SHP77 treated with DMSO at 0.1 percent for 48 hours (cell line): ENCODE measurements around the gene SLC25A15.
"Not testable (repeated sequence)": the region's sequence is repeated elsewhere in the genome, so short reads cannot be mapped to it uniquely, and the experiment has no call there.

Source experiments
- DNase-seq: peaks from one replicate; lab custom pipeline; 2025; lab: John Stamatoyannopoulos, UW

Gene SLC25A15

DNA sequence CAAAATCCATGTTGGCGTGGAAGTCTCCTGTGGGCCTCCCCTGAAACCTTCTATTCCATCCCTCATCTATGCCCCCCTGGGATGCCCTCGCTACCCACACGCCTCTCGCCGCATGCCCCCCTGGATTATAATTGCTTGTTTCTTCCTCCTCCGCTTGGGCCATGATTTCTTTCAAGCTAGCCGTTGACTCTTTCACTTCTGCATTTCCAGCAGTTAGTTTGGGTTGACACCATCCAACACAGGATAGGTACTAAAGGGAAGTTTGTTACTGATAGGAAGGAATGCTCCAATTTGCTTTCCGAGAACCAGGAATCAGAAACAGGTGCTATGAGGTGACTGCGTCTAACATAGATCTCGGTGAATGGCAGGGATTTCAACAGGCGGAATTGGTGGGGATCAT lies 7.7 kb upstream of the SLC25A15 start:
- no peak for DNase-seq

DNA sequence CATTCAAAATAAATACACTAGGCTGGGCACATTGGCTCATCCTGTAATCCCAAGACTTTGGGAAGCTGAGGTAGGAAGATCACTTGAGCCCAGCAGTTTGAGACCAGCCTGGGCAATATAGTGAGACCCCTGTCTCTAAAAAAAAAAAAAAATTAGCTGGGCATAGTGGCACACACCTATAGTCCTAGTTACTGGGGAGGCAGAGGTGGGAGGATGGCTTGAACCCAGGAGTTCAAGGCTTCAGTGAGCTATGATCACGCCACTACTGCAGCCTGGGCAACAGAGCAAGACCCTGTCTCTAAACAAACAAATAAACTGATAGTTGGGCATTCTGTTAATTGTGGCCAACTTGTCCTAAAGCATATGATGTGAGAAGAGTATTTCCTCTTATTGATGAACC lies 6.4 kb upstream of the SLC25A15 start:
- DNase-seq, result not testable (repeated sequence)

DNA sequence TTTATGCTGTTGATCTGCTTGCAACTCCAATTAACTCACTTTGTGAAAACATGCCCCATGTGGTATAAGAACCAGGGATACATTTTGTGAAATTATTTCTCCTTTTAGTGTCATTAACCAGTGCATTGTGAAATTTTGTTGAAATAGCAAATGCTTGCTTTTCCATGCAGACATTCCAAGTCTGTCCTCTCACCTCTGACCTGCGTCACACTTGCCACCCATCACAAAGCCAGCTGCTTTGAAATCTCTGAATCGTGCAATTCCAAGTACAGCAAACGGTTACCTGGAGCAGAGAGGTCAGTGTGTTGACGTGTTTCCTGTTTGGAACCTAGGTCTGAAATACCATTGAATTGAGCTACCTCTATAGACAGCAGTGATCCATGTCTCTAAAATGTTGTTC lies 4.9 kb upstream of the SLC25A15 start:
- DNase-seq, result no peak

DNA sequence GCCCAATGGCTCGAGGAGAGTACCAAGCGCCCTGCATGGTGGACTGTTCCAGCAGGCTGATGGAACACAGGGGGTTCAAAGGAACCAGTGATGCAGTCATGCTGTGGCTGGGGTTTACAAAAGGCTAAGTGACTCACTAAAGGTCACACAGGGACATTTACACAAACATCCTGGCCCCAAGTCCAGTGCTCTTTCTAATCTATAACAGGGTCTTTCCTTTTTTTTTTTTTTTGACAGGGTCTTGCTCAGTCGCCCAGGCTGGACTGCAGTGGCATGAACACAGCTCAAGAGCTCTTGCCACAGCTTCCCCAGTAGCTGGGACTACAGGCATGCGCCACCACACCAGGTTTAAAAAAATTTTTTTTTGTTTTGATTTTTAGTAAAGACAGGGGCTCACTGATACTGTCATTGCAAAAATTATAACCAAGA lies 2.8 kb upstream of the SLC25A15 start:
- no peak for DNase-seq

DNA sequence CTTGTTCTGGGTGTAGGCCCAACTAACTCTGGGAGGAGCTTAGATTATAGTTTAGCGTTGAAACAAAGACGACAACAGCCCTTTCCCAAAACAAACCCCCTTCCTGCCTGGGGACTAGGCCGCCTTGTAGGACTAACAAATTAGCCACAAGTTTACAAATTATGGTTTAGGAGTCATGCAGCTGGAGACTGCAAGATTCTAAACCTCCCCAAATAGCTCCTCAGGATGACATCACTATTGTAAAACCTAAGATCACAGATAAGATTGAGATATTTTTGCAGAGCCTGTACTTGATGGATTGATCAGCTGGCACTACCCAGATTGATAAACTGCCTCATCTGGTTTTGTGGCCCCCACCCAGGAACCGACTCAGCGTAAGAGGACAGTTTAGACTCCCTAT lies 2.3 kb upstream of the SLC25A15 start:
- DNase-seq, result no peak

DNA sequence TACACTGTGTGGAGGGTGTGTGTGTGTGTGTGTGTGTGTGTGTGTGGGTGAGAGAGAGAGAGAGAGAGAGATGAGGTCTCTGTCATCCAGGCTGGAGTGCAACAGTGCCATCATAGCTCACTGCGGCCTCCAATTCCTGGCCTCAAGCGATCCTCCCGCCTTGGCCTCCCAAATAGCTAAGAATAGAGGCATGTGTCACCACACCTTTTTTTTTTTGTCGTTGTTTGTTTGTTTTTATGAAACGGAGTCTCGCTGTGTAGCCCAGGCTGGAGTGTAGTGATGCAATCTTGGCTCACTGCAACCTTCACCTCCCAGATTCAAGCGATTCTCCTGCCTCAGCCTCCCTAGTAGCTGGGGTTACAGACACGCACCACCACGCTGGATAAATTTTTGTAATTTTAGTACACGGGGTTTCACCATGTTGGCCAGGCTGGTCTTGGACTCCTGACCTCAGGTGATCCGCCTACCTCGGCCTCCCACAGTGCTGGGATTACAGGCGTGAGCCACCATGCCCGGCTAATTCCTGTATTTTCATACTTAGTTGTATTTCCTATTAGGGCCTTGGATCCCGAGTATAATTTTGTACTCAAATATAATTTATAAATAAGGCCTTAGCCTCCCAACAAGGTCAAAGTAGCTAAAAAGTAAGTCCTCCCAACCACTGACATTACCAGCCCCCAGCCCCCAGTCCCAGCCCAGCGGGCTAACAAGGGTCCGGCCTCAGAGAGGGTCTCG lies 704 bp upstream of the SLC25A15 start:
- not testable (repeated sequence) for DNase-seq

DNA sequence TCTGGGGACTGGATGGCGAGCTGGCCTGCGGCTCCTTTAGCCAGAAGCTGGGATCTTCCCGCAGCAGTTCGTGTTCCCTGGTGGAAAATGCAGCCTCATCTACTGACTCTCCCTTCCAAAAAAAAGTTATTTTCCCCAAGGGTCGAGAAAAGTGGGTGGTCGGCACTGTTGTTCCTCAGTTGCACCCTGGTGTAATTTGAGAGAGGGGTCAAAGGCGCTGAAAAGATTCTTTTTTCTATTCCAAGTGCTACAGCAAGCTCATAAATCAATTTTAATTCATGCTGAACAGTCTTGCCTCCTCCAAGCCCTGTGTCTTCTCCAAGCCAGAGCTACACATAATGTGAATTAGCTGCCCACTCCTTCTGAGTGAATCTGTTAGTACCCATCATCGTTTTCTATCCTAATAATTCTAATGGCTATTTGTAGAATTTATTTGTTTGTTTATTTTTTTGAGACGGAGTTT lies 774 bp downstream of the SLC25A15 start:
- no peak for DNase-seq

DNA sequence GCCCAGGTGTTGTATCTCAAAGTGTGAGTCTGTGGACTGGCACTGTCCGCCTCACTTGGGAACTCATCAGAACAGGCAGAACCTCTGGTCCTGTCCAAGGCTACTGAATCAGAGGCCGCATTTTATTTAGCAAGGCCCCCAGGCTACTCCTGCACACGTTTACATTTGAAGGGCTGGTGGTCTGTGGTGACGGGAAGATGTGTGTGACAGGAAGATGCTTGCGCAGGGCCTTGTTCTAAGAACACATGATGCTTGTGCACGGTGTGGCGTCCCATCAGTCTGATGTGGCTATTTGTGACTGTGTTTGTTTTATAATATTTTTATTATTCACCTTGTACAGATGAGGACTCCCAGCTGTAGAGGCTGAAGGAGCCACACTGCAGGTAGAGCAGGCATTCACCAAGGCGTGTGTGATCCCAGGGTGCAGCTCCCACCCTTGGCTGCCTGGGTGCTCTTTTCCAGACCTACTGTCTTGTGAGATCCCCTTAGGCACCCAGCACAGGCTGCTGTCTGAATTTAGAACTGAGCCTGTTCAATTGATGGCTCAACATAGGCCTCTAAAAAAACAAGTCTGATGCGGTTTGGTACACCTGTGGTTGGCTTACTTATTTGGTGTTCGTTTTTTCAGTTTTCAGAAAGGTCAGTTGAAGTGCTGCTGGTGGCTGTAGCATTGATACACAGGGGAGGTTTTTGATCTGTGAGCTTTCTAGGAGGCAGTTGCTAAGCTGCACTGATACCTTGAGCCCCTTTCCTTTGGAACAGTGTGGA lies 3.1 kb downstream of the SLC25A15 start:
- DNase-seq, result no peak

DNA sequence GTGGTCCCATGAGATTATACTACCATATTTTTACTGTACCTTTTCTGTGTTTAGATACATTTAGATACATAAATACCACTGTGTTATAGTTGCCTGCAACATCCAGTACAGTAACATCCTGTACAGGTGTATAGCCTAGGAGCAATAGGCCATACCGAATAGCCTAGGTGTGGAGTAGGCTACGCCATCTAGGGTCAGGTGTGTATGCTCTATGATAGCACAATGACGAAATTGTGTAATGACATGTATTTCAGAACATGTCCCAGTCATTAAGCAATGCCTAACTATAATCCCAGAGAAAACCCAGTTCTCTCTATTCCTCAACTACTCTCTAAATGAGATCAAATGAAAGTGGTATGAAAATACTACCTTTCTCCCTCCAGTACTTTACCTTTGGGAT lies 3.9 kb downstream of the SLC25A15 start:
- DNase-seq, result no peak

DNA sequence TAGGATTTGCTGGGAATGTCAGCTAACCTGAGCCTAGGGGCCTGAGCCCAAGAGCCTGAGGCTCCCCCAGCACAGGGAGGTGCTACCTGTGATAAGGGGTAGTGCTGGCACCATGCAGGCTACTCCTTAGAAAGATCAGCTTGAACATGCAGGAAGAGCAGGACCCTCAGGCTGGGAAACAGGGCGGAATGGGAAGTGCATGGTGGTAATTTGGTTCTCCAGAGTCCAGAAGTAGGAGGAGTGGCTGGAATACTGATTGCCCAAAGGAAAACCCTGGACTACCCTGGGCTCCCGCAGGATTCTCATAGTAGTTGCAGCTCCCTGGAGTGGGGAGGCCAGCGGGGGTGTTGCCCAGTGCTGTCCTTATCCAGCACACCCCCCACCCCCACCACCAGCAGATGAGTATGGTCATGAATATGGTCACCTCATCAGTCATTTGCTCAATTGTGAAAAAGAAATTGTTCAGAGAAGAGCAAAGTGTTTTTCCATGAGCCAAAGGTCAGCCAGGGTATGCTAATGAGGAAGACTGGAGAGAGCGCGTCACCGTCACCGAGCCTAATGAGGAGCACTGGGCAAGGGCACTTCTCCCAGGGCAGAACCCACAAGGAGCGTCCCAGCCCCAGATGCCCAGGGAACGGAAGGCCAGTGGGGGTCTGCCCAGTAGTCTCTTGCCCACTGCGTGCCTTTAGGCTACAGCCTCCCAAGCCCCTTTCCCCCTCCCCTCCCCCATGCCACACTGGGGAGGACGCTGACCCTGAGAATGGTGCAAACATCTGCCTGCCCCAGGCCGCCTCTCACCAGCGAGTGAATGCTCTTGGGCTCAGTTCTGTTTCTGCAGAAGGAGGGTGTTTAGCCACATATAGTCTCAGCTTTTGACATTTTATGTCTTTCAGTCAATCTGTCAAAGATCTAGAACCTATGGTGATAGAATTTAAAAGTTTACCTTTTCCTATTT lies 5.3 kb downstream of the SLC25A15 start:
- DNase-seq, result no peak

DNA sequence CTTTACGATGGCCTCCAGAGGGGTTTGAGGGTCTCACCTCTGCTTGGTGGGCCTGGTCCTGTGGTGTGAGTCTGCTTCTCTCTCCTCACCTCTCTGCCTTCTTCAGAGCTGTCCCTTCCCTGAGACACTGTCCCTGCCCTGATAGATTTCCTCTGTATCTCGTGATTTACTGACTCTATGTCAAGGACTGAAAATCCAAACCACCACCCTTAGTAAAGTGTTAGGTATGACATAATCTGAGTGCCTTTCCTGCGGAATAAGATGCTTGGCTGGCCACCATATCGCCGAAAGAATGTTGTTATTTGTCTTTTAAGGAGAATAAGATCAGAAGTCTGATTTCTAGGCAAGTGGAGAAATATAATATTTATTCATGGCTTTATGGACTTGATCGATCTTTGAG lies 7.2 kb downstream of the SLC25A15 start:
- no peak for DNase-seq

DNA sequence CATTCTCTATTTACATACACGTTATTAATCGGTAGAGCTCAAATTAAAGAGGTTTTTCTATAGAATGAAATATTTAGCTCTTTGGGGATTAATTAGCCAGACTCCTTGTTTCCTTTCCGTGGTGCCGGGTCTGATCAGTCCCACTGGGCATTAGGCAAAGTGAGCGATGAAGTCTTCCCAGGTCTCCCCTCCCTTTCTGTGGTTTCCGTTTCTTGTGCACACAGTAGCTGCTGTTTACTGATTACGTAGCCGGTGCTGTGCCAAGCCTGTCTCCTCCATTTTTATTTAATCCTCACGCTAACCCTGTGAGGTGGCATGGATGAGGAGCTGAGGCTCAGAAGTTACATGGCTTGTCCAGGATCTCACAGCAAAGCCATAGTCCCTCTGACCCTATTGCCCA lies 9.0 kb downstream of the SLC25A15 start:
- DNase-seq, result no peak

DNA sequence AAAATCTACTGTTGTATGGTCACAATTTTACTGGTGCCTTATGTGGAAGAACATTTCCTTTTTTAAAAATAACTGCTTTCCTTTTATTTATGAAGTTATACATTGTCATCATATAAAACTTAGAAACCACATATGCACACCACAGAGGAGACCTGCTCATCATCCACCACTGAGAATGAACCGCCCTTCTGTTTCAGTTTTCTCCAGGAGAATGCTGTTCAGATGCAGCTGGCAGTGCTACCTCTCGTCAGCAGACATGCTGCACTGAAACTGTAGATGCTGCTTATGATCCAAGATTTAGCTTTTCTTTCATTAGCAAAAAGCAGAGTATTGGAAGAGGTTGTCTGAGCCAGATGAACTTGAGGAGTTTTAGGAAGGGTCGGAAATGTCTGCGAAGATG lies 10.1 kb downstream of the SLC25A15 start:
- no peak for DNase-seq

DNA sequence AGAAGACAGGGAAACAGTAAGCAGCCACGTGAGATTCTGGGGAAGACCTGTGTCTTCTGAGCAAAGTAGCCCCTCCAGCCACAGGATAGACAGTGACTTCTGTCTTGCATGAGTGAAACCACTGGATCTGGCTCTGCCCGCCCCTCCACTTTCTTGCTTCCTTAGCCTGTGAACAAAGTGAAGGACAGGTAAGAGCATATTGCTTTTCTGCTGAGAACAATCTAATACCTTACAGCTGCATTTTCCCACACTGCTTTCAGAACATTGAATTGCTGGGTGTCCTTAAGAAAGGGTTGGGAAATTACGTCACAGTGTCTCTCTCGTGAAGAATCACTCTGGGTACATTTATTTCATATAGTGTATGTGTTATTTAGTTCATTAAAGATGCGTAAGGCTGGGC lies 11.1 kb downstream of the SLC25A15 start:
- DNase-seq, result no peak

DNA sequence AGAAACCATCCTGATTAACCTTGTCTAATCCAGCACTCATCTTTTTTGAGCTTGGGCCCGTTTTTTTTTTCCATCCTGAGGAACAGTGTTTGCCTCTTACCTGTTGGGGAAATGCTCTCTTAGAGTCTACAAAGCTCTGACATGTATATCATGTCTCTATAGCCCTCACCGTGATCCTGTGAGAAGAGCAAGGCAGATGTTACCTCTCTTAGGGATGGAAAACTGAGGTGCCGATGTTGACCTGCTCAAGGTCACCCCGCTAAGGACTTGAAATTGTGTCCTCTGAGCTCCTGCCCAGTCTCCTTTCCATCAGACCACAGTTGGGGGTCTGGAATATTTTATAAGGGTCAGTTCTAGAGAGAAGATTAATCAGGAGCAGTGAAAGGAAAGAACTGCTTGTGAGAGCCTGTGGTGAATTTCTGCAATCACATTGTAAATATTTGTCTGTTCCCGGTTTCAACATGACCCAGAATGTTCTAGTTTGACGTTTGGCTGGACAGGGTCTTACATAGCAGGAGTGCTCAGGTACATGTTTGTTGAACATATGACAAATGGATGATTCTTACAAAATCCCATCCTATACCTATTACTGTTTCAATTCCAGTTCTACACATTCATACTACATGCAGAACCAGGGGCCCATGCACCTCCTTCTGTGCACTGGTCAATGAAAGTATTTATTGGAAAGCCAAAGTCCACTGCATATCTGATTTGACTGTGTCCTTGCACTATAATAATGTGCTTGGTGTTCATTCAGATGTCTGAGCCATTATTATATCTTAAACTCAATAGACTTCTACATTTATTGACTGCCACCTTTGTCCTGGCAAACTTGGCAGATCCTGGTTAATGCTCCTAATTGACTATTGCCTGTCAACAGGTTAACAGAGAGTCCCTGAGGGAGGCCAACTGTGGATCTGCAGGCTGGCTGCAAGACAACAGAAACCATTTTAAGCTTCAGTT lies 12.1 kb downstream of the SLC25A15 start:
- no peak for DNase-seq

DNA sequence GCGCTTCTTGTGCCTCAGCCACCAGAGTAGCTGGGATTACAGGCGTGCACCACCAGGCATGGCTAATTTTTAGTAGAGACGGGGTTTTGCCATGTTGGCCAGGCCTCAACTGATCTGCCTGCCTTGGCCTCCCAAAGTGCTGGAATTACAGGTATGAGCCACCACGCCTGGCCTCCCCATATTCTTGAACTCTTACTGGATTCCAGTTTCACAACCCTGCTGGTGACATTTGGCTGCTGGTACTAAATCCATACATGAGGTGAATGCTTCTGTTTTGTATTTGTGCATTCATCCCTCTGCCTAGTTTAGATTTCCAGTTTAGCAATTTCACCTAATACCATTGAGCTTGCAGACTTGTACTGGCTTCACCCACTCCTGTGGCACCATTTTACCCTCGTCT lies 13.9 kb downstream of the SLC25A15 start:
- no peak for DNase-seq

DNA sequence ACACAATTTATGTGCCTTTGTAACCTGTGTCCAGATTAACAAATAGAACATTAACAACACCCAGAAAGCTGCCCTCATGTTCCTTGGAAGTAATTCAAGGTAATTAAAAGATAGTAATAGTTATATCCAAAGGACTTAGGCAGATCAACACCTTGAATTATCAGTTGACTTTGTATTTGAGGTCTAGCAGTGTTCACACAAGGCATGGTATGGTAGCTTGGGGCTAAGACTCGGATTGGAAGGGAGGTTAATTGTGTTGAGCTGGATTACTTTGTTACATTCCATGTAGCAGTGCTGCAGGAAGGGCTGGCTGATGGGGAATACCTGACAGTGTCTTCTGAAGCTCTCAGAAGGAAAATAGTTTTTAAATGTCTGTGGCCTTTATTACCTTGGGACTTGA lies 16.8 kb downstream of the SLC25A15 start:
- no peak for DNase-seq

DNA sequence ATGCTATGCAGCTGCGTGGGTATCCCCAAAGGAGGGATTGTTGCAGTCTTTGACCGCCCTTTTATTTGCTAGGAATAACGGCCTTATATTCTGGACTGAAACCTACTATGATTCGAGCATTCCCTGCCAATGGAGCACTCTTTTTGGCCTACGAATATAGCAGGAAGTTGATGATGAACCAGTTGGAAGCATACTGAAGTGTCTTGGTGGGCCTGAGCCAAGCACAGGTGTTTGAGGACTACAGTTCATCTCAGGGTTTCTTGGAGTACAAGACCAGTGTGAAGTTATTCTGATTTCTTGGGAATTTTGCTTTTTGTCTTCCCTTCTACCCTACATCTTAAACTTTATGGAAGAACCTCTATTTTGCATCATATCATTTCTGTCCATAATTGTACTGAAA lies 20.1 kb downstream of the SLC25A15 start:
- DNase-seq, result no peak

DNA sequence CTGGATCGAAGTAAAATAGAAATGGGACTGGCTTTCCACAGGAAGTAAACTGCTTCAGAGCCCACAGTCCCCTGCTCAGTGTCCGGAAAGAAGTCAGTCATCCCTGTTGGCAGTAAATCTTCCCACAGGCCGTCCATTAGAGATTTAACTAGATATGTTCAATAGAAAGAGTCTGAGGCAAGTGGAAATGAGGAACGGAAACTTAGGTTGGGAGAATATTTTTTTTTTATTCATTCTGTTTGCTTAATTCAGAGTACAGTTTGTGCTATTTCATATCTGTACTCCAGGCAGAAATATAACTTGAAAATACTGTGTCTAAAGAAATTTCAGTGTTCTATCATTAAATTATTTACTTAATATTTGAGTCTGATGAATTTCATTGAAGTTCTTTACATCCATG lies 22.7 kb downstream of the SLC25A15 start:
- DNase-seq, result no peak

DNA sequence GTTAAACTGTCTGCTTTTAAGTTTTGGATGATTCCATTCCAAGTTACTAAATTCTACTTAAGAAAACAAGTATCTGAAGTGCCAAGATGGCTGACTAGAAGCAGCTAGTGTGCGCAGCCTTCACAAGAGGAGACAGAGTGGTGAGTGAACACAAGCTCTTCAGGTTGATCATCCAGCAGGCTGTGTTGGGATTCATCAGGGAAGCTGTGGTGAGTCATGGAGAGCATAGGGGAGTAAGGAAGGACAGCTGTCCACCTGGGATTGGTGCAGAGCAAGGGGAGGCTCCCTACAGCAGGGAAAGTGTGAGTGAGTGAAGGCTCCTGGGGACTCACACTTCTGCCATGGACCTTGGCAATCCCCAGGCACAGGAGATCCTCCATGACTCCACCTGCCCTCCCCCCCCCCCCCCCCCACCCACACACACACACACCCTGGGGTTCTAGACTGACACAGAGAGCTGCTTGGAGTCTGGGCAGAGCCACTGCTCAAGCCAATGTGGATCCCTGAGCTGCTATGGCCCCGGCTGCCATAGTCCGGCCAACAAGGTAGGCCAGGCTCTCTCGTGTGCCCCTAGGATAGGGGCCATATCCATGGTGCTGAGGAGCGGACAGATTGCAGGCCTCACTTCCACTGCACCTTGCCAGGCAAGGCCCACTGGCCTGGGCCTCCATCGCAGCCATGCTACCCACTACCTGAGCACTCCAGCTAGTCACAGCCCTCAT lies 23.5 kb downstream of the SLC25A15 start:
- DNase-seq, result no peak
